ENCODE results near the gene EIF4B. TPM values are rescaled to one million over a fixed set of nuclear protein-coding genes. Genes with fewer than 3 reads are reported as not detected.
A peak's percentile ranks its signal among the peaks of the same experiment; 100 is the strongest.

Gene EIF4B
- total and polyA plus RNA-seq, 12 donors = 77.1 to 800 (median 557) TPM

DNA sequence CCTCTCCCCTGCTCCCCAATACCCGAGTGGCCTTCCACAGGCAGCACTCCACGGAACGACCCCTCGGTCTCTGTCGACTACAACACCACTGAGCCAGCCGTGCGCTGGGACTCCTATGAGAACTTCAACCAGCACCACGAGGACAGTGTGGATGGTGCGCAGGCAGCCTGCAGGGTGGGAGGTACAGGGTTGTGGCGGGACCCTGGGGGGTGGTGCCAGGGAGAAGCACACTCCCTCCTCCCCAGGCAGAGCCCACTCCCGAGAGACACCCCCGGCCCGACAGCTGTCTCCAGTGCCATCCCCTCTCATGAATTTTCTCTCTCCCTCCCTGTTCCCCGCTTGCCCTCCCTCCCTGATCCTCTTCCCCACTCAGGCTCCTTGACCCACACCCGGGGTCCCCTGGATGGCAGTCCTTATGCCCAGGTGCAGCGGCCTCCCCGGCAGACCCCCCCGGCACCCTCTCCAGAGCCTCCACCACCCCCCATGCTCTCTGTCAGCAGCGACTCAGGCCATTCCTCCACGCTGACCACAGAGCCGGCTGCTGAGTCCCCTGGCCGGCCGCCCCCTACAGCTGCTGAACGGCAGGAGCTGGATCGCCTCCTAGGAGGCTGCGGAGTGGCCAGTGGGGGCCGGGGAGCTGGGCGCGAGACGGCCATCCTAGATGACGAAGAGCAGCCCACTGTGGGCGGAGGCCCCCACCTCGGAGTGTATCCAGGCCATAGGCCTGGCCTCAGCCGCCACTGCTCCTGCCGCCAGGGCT is 52.6 kb downstream of the EIF4B start:
- H3K27ac ChIP-seq = peak overlapping the region in 2 of 5 donors; percentile 8 to 57
- no peak for TF ChIP-seq POLR2A (IDR thresholded peaks at IDR 0.05)
- TF ChIP-seq, protein P1, sequence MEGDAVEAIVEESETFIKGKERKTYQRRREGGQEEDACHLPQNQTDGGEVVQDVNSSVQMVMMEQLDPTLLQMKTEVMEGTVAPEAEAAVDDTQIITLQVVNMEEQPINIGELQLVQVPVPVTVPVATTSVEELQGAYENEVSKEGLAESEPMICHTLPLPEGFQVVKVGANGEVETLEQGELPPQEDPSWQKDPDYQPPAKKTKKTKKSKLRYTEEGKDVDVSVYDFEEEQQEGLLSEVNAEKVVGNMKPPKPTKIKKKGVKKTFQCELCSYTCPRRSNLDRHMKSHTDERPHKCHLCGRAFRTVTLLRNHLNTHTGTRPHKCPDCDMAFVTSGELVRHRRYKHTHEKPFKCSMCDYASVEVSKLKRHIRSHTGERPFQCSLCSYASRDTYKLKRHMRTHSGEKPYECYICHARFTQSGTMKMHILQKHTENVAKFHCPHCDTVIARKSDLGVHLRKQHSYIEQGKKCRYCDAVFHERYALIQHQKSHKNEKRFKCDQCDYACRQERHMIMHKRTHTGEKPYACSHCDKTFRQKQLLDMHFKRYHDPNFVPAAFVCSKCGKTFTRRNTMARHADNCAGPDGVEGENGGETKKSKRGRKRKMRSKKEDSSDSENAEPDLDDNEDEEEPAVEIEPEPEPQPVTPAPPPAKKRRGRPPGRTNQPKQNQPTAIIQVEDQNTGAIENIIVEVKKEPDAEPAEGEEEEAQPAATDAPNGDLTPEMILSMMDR (IDR thresholded peaks at IDR 0.05) = no peak
- DNase-seq = peak in 1 of 7 donors; percentile 5
- WGBS, 4 donors = 86 to 88% (median 87%) methylated on average over 15 to 35 of the region's 35 CpGs
- no peaks in the 10 kb centered on the region for H3K9me3 ChIP-seq (replicated peaks in 1 of 3)
- H3K36me3 ChIP-seq (replicated peaks in 1 of 2) = peaks cover 0 to 89% of the 10 kb centered on the region in 2 donors
- no peaks in the 10 kb centered on the region for H3K27me3 ChIP-seq
- H3K4me1 ChIP-seq (replicated peaks in 1 of 2) = peaks cover 30 to 52% of the 10 kb centered on the region in 2 donors
- intact Hi-C loops (cut with DNase I) = no loop called here
- H3K4me3 ChIP-seq = no peak overlapping the region

DNA sequence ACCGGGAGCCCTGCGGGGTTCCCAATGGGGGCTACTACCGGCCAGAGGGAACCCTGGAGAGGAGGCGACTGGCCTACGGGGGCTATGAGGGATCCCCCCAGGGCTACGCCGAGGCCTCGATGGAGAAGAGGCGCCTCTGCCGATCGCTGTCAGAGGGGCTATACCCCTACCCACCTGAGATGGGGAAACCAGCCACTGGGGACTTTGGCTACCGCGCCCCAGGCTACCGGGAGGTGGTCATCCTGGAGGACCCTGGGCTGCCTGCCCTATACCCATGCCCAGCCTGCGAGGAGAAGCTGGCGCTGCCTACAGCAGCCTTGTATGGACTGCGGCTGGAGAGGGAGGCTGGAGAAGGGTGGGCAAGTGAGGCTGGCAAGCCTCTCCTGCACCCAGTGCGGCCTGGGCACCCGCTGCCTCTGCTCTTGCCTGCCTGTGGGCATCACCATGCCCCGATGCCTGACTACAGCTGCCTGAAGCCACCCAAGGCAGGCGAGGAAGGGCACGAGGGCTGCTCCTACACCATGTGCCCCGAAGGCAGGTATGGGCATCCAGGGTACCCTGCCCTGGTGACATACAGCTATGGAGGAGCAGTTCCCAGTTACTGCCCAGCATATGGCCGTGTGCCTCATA is 53.3 kb downstream of the EIF4B start:
- H3K4me1 ChIP-seq (replicated peaks in 1 of 2) = peaks cover 24 to 49% of the 10 kb centered on the region in 2 donors
- 82 to 92% (median 89%) methylated on average over 2 to 24 of the region's 24 CpGs for WGBS, 4 donors
- H3K36me3 ChIP-seq (replicated peaks in 1 of 2) = peaks cover 0 to 94% of the 10 kb centered on the region in 2 donors
- H3K9me3 ChIP-seq (replicated peaks in 1 of 3) = no peaks in the 10 kb centered on the region
- H3K27me3 ChIP-seq = no peaks in the 10 kb centered on the region
- H3K27ac ChIP-seq = peak overlapping the region in 2 of 5 donors; percentile 73 to 88
- intact Hi-C loops (cut with DNase I) = loop anchor here in 1 of 2 donors (10.0 kb wide), 1 partner anchor 135 kb away; no protein-coding TSS in a partner anchor
- no peak for TF ChIP-seq POLR2A (IDR thresholded peaks at IDR 0.05)
- TF ChIP-seq, protein P1 (IDR thresholded peaks at IDR 0.05) = no peak
- no peak overlapping the region for H3K4me3 ChIP-seq
- DNase-seq = peak in 2 of 7 donors; percentile 2 to 18

DNA sequence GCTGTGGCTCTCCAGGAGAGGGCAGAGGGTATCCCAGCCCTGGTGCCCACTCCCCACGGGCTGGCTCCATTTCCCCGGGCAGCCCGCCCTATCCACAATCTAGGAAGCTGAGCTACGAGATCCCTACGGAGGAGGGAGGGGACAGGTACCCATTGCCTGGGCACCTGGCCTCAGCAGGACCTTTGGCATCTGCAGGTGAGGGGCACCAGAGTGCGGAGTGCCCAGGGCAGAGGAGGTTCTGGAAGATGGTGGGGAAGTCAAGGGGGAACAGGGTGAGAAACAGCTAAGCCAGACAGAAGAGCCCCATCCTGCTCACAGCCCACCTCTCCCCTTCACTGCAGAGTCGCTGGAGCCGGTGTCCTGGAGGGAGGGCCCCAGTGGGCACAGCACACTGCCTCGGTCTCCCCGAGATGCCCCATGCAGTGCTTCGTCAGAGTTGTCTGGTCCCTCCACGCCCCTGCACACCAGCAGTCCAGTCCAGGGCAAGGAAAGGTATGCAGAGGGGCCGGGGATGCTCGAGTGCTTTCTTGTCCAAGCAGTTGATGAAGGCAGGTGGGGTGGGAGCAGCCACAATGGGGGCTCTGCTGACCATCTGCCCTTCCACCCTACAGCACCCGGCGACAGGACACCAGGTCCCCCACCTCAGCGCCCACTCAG is 53.9 kb downstream of the EIF4B start:
- H3K9me3 ChIP-seq (replicated peaks in 1 of 3) = no peaks in the 10 kb centered on the region
- H3K36me3 ChIP-seq (replicated peaks in 1 of 2) = peaks cover 0 to 97% of the 10 kb centered on the region in 2 donors
- H3K27ac ChIP-seq = peak overlapping the region in 3 of 5 donors; percentile 55 to 88 (median 73)
- peak in 4 of 7 donors; percentile 4 to 41 (median 10) for DNase-seq
- no peak overlapping the region for H3K4me3 ChIP-seq
- TF ChIP-seq, protein P1 (IDR thresholded peaks at IDR 0.05) = no peak
- TF ChIP-seq POLR2A (IDR thresholded peaks at IDR 0.05) = no peak
- intact Hi-C loops (cut with DNase I) = loop anchor here in 1 of 2 donors (10.0 kb wide), 1 partner anchor 135 kb away; no protein-coding TSS in a partner anchor
- peaks cover 18 to 43% of the 10 kb centered on the region in 2 donors for H3K4me1 ChIP-seq (replicated peaks in 1 of 2)
- 60 to 83% (median 81%) methylated on average over 4 to 17 of the region's 17 CpGs for WGBS, 4 donors
- no peaks in the 10 kb centered on the region for H3K27me3 ChIP-seq

Data from adrenal gland (tissue), 12 donors.